GM15510 (cell line): Measurements from ENCODE around the gene RARG.
A peak's percentile ranks its signal among the peaks of the same experiment; 100 is the strongest.

Experiments
- POLR2A ChIP-seq: IDR thresholded peaks from 3 replicates; pipeline ENCODE4 v1.6.1; 2011; ENCODE audit warnings: borderline replicate concordance; ENCODE audit not compliant: insufficient read length; ENCODE audit errors: extremely low read depth

RARG gene

GRCh38 chr12:53193985-53194716 lies 37.9 kb downstream of the RARG start:
- no peak for TF ChIP-seq POLR2A

- TF ChIP-seq POLR2A, result no peak
Measured at GRCh38 chr12:53193040-53193439, 39.0 kb downstream of the RARG start.

- TF ChIP-seq POLR2A, result no peak
Measured at GRCh38 chr12:53192531-53193021, 39.4 kb downstream of the RARG start.

DNA sequence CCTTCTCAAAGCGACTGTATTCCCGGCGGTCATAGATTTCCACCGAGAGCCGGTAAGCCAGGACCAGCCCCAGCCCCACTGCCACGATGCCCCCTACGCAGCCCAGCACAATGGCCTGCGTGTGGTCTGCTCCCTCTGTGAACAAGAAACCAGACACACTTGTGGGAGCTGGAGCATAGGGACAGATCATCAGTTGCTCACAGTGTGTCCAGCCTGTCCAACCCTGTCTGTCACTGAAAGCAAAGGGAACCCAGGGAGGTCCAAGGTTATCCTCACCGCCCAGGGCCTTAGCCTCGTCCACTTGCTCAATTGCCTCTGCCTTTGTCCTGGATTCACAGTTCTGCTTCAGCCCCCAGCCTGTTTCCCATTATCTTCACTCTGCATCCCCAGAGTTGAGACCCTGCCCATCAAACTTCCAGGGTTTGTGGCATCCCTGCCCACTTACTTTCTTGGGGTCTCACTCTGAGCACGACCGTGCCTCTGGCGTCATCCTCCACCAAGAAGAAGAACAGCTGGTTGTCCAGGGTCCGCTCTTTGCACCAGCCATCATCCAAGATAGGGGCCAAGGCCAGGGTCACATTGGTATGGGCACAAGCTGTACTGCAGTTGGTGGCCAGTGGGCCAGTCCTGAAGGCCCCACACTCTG lies 40.0 kb downstream of the RARG start:
- TF ChIP-seq POLR2A, result no peak

- TF ChIP-seq POLR2A, result no peak
Measured at GRCh38 chr12:53191096-53191884, 40.7 kb downstream of the RARG start.

DNA sequence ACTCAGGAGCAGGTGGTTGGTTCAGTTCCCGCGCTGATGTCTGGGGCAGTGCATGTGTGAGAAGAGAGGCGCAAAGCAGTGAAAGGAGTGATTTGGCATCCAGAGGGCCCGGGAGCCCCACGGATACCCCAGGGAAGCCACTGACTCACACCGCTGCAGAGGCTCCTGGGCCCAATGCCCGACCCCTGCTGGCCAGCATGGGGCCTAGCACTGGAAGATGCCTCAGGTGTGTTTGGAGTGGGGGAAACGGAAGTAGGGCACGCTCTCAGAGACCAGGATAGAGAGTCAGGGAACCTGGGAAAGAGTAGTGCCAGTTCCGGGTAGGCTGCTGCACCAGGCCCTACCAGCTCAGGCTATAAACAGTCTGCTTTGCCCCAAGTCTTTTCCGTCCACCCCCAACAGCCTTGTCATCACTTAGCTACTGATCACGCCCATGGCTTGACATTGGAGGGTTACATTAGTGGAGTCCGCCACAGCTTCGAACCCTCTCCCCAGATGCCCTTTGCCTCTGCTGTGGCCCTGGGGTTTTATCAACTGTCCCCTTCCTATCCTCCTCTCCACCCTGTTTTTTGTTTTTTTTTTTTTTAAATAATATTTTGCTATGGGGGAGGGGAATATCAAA lies 41.8 kb downstream of the RARG start:
- TF ChIP-seq POLR2A, result peak; percentile 32

GRCh38 chr12:53187145-53187899 lies 44.7 kb downstream of the RARG start:
- TF ChIP-seq POLR2A, result no peak

DNA sequence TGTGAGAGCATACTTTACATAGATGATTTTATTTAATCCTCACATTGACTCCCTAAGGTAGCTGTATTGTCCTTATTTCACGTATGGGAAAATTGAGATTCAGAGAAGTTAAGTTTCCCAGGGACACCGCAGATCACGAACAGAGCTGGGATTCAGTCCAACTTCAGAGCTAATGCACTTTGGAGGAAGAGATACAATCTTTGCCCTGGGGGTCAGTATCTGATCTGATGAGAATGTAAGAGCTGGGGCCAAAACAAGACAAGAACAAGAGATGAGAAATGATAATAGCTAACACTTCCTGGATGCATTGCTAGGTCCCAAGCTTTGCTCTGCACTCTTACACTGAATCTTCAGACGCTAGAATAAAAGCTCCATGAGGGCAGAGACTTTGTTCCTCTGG lies 45.3 kb downstream of the RARG start:
- TF ChIP-seq POLR2A, result no peak

DNA sequence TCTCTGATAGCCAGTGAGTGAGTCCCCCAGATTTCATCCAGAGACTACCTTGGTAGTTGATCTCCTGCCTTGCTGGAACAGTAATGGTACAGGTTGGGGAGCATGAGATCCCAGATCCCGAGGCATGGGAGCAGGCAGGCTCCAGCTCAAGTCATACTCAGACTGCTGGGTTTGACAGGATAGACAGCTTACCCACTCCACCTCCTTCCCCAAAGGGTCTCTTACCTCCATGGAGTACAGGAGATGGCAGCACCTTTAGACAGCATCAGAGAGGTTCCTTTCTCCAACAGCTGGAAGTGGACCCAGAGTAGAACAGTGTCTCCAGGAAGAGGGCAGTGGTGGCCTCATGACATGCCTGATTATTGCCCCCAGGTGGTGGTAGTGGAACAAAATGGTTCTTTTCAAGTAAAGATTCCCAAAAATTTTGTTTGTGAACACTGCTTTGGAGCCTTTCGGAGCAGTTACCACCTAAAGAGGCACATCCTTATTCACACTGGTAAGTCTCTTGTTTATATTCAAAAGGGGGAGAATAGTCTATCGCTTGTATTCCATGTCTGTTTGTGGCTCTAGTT lies 46.3 kb downstream of the RARG start:
- no peak for TF ChIP-seq POLR2A

DNA sequence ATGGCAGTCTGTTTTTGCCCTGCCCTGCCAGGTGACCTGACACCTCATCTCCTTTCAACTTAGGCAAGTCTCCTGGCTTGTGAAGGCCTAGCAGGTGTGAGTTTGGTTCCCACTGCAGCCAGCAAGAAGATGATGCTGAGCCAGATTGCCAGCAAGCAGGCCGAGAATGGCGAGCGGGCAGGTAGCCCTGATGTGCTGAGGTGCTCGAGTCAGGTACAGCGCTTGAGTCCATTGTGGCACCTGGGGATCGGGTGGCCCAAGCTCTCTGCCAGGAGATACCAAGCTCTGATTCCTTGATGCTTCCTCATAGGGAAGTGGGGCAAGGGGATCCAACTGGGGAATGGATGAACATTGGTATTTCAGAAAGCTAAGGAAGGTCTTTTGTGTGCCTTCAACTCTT lies 47.2 kb downstream of the RARG start:
- TF ChIP-seq POLR2A, result no peak

DNA sequence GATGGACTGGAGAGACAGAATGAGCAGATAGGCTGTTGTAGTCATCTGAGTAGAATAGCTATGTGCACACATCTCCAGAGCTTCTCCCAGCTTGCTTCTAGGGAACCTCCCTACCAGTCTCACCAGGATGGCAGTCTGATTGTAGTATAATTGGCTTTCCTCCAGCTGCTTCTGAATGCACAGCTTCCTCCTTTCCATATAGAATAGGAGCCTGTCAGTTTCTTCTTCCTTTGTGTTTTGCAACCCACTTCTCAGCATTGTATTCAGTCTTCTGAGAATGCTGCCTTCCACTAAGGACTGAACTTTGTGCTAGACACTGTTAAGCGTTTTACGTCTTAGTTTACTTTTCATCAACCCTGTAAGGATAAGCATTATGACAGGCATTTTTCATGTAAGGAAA lies 49.1 kb downstream of the RARG start:
- TF ChIP-seq POLR2A, result no peak

DNA sequence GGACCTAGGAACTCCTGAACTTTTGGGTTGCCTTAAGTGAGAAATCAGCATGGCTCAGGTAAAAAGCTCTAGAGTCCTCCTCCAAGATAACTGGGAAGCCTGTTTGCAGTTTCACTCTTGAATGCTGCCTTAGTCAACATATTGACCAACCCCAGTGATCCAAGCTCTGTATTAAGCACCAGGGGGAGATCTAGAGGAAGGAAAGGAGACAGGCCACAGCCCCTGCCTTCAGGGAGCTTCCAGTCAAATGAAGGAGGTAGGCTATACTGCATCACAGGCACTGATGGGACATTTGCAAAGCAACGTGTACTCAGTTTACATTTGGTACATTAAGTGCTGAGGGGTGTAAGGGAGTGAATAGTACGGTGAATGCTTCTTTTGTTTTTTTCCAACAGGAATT lies 50.1 kb downstream of the RARG start:
- no peak for TF ChIP-seq POLR2A

DNA sequence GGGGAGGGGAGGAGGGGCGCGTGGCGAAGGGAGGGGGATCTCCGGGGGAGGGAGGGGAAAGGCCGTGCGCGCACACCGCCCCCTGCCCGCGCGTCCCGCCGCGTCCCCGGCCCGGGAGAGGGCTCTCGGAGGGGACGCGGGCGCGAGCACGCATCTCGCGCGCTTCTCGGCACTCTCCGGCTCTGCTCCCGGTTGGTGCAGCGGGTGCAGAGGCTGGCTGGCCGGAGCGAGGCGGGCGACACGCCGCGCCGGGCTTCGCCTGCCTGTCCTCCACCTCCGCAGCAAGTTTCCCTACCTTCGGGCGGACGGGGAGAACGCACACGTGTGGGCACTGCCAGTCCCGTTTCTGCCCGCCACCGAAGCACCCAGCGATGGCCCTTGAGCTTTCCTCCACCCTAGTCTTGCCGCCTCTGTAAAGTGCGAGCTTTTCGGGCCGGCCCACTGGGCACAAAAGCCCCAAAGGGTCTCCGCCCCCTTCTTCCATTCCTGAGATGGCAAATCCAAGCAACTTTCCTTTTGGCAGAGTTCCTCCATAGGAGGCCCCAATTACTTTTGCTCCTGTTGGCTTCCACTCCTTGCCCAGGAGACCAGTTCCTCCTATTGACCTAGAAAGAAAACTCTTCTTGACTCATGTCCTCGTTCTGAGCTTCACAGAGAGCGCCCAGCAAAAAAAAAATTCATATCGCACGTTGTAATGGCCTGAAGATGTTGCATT lies 50.9 kb downstream of the RARG start:
- TF ChIP-seq POLR2A, result no peak
